Activated CD8-positive, alpha-beta memory T cell treated with anti-CD3 and anti-CD28 coated beads for 48 hours (primary cell): ENCODE data around the gene RNF40.

Experiments used
- DNase-seq, 3 experiments: peaks; one replicate each; pipeline ENCODE4 v3.0.0-alpha.2; 2020; ENCODE audit warnings: low read depth in 2 of 3, low spot score in 2 of 3

The RNF40 gene

GRCh38 chr16:30740364-30741251 lies 21.5 kb upstream of the RNF40 start:
- no peak for DNase-seq

- no peak for DNase-seq
These were observed 20.6 kb upstream of the RNF40 start for GRCh38 chr16:30741461-30741914.

- DNase-seq, result no peak
These were observed 18.4 kb upstream of the RNF40 start for GRCh38 chr16:30743716-30744115.

- DNase-seq, result no peak
These were observed 17.9 kb upstream of the RNF40 start for GRCh38 chr16:30744183-30744582.

GRCh38 chr16:30745082-30745481 lies 17.0 kb upstream of the RNF40 start:
- DNase-seq, result no peak

- no peak for DNase-seq
These were observed 15.4 kb upstream of the RNF40 start for GRCh38 chr16:30746638-30747175.

GRCh38 chr16:30747331-30747730 lies 14.8 kb upstream of the RNF40 start:
- DNase-seq, result no peak

GRCh38 chr16:30747799-30748633 lies 14.1 kb upstream of the RNF40 start, which contains the start of gene PHKG2:
Gene PHKG2 (plus strand): TSS chr16:30748425. CDS start chr16:30748821, 396 bp downstream.
- peak; percentile 84 to 94 (median 93) for DNase-seq

GRCh38 chr16:30748634-30749445 lies 13.3 kb upstream of the RNF40 start:
- no peak for DNase-seq

GRCh38 chr16:30750201-30750600 lies 11.9 kb upstream of the RNF40 start:
- no peak for DNase-seq

- DNase-seq, result no peak
These were observed 11.2 kb upstream of the RNF40 start for GRCh38 chr16:30750876-30751465.

GRCh38 chr16:30753596-30753995 lies 8.5 kb upstream of the RNF40 start:
- no peak for DNase-seq

- DNase-seq, result no peak
These were observed 6.0 kb upstream of the RNF40 start for GRCh38 chr16:30755955-30756780.

- DNase-seq, result no peak
These were observed 5.4 kb upstream of the RNF40 start for GRCh38 chr16:30756781-30757100.

- no peak for DNase-seq
These were observed 4.8 kb upstream of the RNF40 start for GRCh38 chr16:30757316-30757715.

- no peak for DNase-seq
These were observed 3.1 kb upstream of the RNF40 start for GRCh38 chr16:30758988-30759491.

GRCh38 chr16:30760001-30760559 lies 2.0 kb upstream of the RNF40 start:
- DNase-seq, result no peak

- no peak for DNase-seq
These were observed 1.3 kb upstream of the RNF40 start for GRCh38 chr16:30760577-30761426.
